OCI-LY3 (cell line): Measurements from ENCODE around the gene GNG12.

Source experiments
- H2AFZ ChIP-seq: fragments of 200-600, 300-600 bp; shearing (Covaris generic); 2 replicates; pipeline ENCODE4 v1.6.0; 2014; ENCODE audit warnings: antibody characterized with exemption, low read depth, low read length
- H3K27ac ChIP-seq: fragments of 200-600, 300-600 bp; sonication (generic); 2 replicates; pipeline ENCODE4 v1.5.1; 2014; ENCODE audit warnings: mild to moderate bottlenecking, low read length, moderate library complexity, mixed read lengths
- H3K27me3 ChIP-seq: fragments of 200-600, 300-600 bp; sonication (generic); 2 replicates; pipeline ENCODE4 v1.6.1; 2014; ENCODE audit warnings: low read depth, low read length, mixed read lengths
- H3K36me3 ChIP-seq: fragments of 200-600, 300-600 bp; sonication (generic); replicated peaks from 2 replicates; pipeline ENCODE3; 2014; ENCODE audit warnings: low read depth, low read length, mixed read lengths
- H3K4me1 ChIP-seq: fragments of 300-600, 200-600 bp; sonication (generic); 2 replicates; pipeline ENCODE4 v1.6.1; 2014; ENCODE audit warnings: low read length, mixed read lengths
- H3K4me2 ChIP-seq: fragments of 200-600, 300-600 bp; sonication (generic); 2 replicates; pipeline ENCODE4 v1.6.1; 2014; ENCODE audit warnings: low read length, mixed read lengths
- H3K4me3 ChIP-seq: fragments of 300-600, 200-600 bp; sonication (generic); 2 replicates; pipeline ENCODE4 v1.5.1; 2014; ENCODE audit warnings: antibody characterized with exemption, mild to moderate bottlenecking, low read length, moderate library complexity
- H3K79me2 ChIP-seq: fragments of 300-600, 200-600 bp; shearing (Covaris generic); 2 replicates; pipeline ENCODE4 v1.6.1; 2014; ENCODE audit warnings: mild to moderate bottlenecking, low read length, mixed read lengths
- H3K9ac ChIP-seq: fragments of 300-600, 200-600 bp; shearing (Covaris generic); 2 replicates; pipeline ENCODE4 v1.6.0; 2014; ENCODE audit warnings: mild to moderate bottlenecking, low read length, moderate library complexity
- H3K9me3 ChIP-seq: fragments of 200-600, 300-600 bp; shearing (Covaris generic); 2 replicates; pipeline ENCODE4 v1.6.1; 2014; ENCODE audit warnings: low read length, mixed read lengths; ENCODE audit not compliant: insufficient read depth
- H4K20me1 ChIP-seq: fragments of 200-600, 300-600 bp; sonication (generic); 2 replicates; pipeline ENCODE4 v1.6.1; 2016; ENCODE audit warnings: low read length, mixed read lengths; ENCODE audit not compliant: insufficient read depth
- CTCF ChIP-seq: fragments of 200-600, 300-600 bp; sonication (generic); IDR thresholded peaks from 2 replicates; pipeline ENCODE4 v1.5.1; 2014; ENCODE audit warnings: antibody characterized with exemption, low read length, low read depth
- EZH2phosphoT487 ChIP-seq: fragments of 200-600 bp; shearing (Covaris generic); IDR thresholded peaks from 2 replicates; pipeline ENCODE4 v1.6.1; 2018; ENCODE audit warnings: antibody characterized with exemption, mixed run types, low read depth

Gene GNG12

GRCh38 chr1:67683316-67683715 lies 150.0 kb downstream of the GNG12 start:
- H3K9me3 ChIP-seq = no peaks in the 10 kb centered on the region
- no peak overlapping the region for H3K4me2 ChIP-seq
- no peak overlapping the region for H2AFZ ChIP-seq
- no peak overlapping the region for H3K4me3 ChIP-seq
- no peaks in the 10 kb centered on the region for H4K20me1 ChIP-seq
- no peaks in the 10 kb centered on the region for H3K27me3 ChIP-seq
- TF ChIP-seq EZH2phosphoT487 (no peak), CTCF (no peak)
- no peak overlapping the region for H3K27ac ChIP-seq
- peaks cover 10% of the 10 kb centered on the region for H3K4me1 ChIP-seq
- peaks cover 7% of the 10 kb centered on the region for H3K36me3 ChIP-seq
- H3K9ac ChIP-seq = no peak overlapping the region
- H3K79me2 ChIP-seq = peaks cover 4% of the 10 kb centered on the region

- H3K4me2 ChIP-seq = no peak overlapping the region
- peaks cover 4% of the 10 kb centered on the region for H3K36me3 ChIP-seq
- no peak overlapping the region for H3K9ac ChIP-seq
- H3K79me2 ChIP-seq = peaks cover 4% of the 10 kb centered on the region
- no peaks in the 10 kb centered on the region for H4K20me1 ChIP-seq
- no peaks in the 10 kb centered on the region for H3K9me3 ChIP-seq
- H3K27ac ChIP-seq = no peak overlapping the region
- TF ChIP-seq CTCF = no peak
- no peak for TF ChIP-seq EZH2phosphoT487
- H3K4me1 ChIP-seq = peaks cover 10% of the 10 kb centered on the region
- no peak overlapping the region for H3K4me3 ChIP-seq
- no peaks in the 10 kb centered on the region for H3K27me3 ChIP-seq
- no peak overlapping the region for H2AFZ ChIP-seq
Observed at GRCh38 chr1:67682659-67683197, 150.5 kb downstream of the GNG12 start.

- Histone ChIP-seq H4K20me1 (no peaks in the 10 kb centered on the region), H2AFZ (no peak overlapping the region), H3K36me3 (no peaks in the 10 kb centered on the region), H3K4me2 (no peak overlapping the region), H3K9ac (no peak overlapping the region), H3K9me3 (peaks cover 2% of the 10 kb centered on the region; the same call in 1 of the 2 replicates), H3K27ac (no peak overlapping the region), H3K4me1 (peaks cover 3% of the 10 kb centered on the region; the same call in 1 of the 2 replicates), H3K79me2 (no peaks in the 10 kb centered on the region), H3K27me3 (no peaks in the 10 kb centered on the region), H3K4me3 (no peak overlapping the region)
- no peak for TF ChIP-seq EZH2phosphoT487
- no peak for TF ChIP-seq CTCF
Observed at GRCh38 chr1:67680486-67680885, 152.8 kb downstream of the GNG12 start.

GRCh38 chr1:67679691-67680090 lies 153.6 kb downstream of the GNG12 start:
- Histone ChIP-seq H3K36me3 (no peaks in the 10 kb centered on the region), H3K4me2 (no peak overlapping the region), H3K4me1 (peaks cover 3% of the 10 kb centered on the region; the same call in 1 of the 2 replicates), H3K9ac (no peak overlapping the region), H3K9me3 (peaks cover 7% of the 10 kb centered on the region; the same call in 1 of the 2 replicates), H3K79me2 (no peaks in the 10 kb centered on the region), H3K27ac (no peak overlapping the region), H3K4me3 (no peak overlapping the region), H3K27me3 (no peaks in the 10 kb centered on the region), H4K20me1 (no peaks in the 10 kb centered on the region), H2AFZ (no peak overlapping the region)
- TF ChIP-seq CTCF (no peak), EZH2phosphoT487 (no peak)
